Mesothelial cell of epicardium (in vitro differentiated cells): ENCODE results near the gene PON1. TPM values are rescaled to one million over a fixed set of nuclear protein-coding genes. Genes with fewer than 3 reads are reported as not detected.

Experiments
- DNase-seq, 2 experiments: peaks; one replicate each; pipeline ENCODE4 v3.0.0; 2021; ENCODE audit warnings: low spot score in 2 of 2; ENCODE audit not compliant: unreplicated experiment in 2 of 2
- H3K27ac Mint-ChIP-seq: 2 replicates; pipeline ENCODE4 v1.8.0; 2021; ENCODE audit warnings: mixed read lengths
- H3K27me3 Mint-ChIP-seq: 2 replicates; pipeline ENCODE4 v1.8.0; 2021; ENCODE audit warnings: low read depth, mixed read lengths
- H3K36me3 Mint-ChIP-seq: 2 replicates; pipeline ENCODE4 v1.8.0; 2021; ENCODE audit warnings: mixed read lengths
- H3K4me1 Mint-ChIP-seq: 2 replicates; pipeline ENCODE4 v1.8.0; 2021; ENCODE audit warnings: mixed read lengths
- H3K4me3 Mint-ChIP-seq: 2 replicates; pipeline ENCODE4 v1.8.0; 2021; ENCODE audit warnings: mild to moderate bottlenecking, moderate library complexity, mixed read lengths
- H3K9me3 Mint-ChIP-seq: 2 replicates; pipeline ENCODE4 v1.8.0; 2021; ENCODE audit warnings: mixed read lengths
- CTCF ChIP-seq: fragments of 200-600 bp; sonication (generic); IDR thresholded peaks from one replicate; pipeline ENCODE4 v1.5.0; 2021; ENCODE audit warnings: antibody characterized with exemption; ENCODE audit not compliant: unreplicated experiment
- total RNA-seq: library from RNA; stranded (reverse); gene quantifications from 3 replicates; pipeline ENCODE4 v1.2.1, GENCODE V29; 2021

The PON1 gene
- total RNA-seq, 1 donor from 2014 or later: not detected

DNA sequence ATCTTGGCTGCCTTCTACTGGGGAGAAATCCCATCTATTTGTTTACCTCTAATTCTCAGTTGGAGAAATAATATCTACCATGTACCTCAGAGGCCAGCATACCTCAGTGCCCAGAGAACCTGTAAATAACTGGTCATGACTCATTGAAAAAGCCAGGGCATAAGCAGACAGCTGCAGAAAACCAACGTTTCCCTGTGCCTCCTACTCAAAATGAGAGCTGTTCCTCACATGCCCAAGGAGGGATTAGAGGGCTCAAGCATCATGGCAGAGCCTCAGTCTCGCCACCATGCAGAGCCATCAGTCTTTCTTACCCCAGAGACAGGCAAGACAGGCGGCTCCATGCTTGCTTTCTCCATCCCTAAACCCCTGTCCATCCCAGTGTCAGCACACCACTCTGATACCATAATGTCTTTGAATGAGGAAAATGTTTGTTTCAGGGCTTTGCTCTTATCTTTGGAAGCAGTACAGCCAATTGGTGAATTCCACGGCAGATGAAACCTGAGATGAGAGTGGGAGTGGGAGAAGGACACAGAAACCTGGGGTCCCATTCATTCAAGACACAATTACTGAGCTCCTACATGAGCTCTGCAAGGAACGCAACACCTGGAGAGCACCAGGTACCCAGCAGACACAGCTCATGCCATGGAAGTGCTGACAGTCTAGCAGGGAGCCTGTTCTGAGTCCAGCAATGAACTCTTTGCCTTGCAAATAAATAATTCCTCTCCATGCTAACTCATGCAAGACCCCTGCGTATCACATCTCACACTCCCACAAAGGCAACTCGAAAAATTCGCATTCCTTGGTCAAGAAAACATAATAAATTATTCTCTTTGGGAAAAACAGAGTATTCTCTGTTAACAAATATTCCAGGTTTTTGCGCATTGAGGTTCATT is 21.1 kb downstream of the PON1 start:
- no peak for TF ChIP-seq CTCF
- DNase-seq: no peak
- Mint-ChIP-seq H3K27ac (no peak overlapping the region), H3K4me3 (no peak overlapping the region), H3K27me3 (no peaks in the 10 kb centered on the region), H3K36me3 (no peaks in the 10 kb centered on the region), H3K9me3 (no peaks in the 10 kb centered on the region), H3K4me1 (peaks cover 11% of the 10 kb centered on the region)

- peaks cover 4% of the 10 kb centered on the region for H3K4me1 Mint-ChIP-seq
- H3K27me3 Mint-ChIP-seq: no peaks in the 10 kb centered on the region
- no peak for TF ChIP-seq CTCF
- no peaks in the 10 kb centered on the region for H3K9me3 Mint-ChIP-seq
- no peak overlapping the region for H3K27ac Mint-ChIP-seq
- no peak for DNase-seq
- H3K36me3 Mint-ChIP-seq: peaks cover 4% of the 10 kb centered on the region
- H3K4me3 Mint-ChIP-seq: no peak overlapping the region
Observed at GRCh38 chr7:95298091-95298490, 26.2 kb downstream of the PON1 start.

DNA sequence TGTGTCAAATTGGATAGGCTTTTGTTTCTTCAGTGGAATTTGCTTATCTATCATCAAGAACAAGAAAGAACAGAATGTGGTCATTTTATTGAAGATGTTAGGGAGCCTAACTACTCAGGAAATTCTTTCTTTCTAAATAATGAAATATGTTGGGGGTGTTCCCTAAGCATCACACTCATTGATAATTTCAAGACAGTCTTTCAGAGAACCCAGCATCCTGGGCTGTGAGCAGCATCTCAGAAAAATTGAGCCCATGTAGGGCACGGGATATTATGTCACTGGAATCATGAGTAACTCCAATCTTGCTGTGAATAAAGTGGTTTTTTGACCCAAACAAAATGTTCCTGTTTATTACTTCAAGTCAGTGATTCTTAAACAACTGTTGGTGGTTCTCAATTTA is 27.3 kb downstream of the PON1 start:
- Mint-ChIP-seq H3K36me3 (peaks cover 4% of the 10 kb centered on the region), H3K27ac (no peak overlapping the region), H3K4me1 (no peaks in the 10 kb centered on the region), H3K4me3 (no peak overlapping the region), H3K9me3 (no peaks in the 10 kb centered on the region), H3K27me3 (no peaks in the 10 kb centered on the region)
- no peak for DNase-seq
- no peak for TF ChIP-seq CTCF

- no peaks in the 10 kb centered on the region for H3K9me3 Mint-ChIP-seq
- H3K27ac Mint-ChIP-seq: no peak overlapping the region
- no peaks in the 10 kb centered on the region for H3K4me1 Mint-ChIP-seq
- H3K4me3 Mint-ChIP-seq: no peak overlapping the region
- no peak for TF ChIP-seq CTCF
- H3K36me3 Mint-ChIP-seq: peaks cover 4% of the 10 kb centered on the region
- H3K27me3 Mint-ChIP-seq: no peaks in the 10 kb centered on the region
- DNase-seq: no peak
Observed at GRCh38 chr7:95296456-95296855, 27.9 kb downstream of the PON1 start.

DNA sequence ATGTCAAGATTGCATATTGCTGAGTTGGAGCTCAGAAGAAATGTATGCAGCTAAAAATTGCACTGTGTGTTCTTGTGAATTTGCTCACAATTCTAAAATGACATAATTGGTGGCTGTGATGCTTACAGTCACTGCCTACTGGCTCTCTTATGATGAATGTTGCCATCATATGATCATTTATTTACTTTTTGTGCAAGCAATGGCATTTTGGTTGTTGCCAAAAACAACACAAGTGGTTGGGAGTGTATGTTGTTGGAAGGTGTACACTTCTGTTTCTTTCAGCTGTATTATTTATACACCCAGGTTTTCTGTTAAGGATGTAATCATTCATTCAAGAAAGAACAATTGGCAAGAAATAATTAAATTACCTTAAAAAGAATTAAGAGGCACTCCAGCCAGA is 28.9 kb downstream of the PON1 start:
- no peaks in the 10 kb centered on the region for H3K4me1 Mint-ChIP-seq
- no peak for TF ChIP-seq CTCF
- peaks cover 10% of the 10 kb centered on the region for H3K36me3 Mint-ChIP-seq
- DNase-seq: no peak
- no peak overlapping the region for H3K4me3 Mint-ChIP-seq
- no peaks in the 10 kb centered on the region for H3K9me3 Mint-ChIP-seq
- H3K27ac Mint-ChIP-seq: no peak overlapping the region
- no peaks in the 10 kb centered on the region for H3K27me3 Mint-ChIP-seq
